ENCODE results near the gene MSMP. TPM values are rescaled to one million over a fixed set of nuclear protein-coding genes. Genes with fewer than 3 reads are reported as not detected.

Gene MSMP
- 142 and 187 TPM in 2 replicates for total RNA-seq

GRCh38 chr9:35754264-35754663 lies at the start of gene MSMP:
Gene MSMP (minus strand): TSS chr9:35754276. CDS start chr9:35754129, 147 bp downstream.
- DNase-seq (ENCODE audit: low read depth in 2 of 2) = peak; percentile 80 to 81

GRCh38 chr9:35801328-35802128 lies 47.5 kb upstream of the MSMP start:
- DNase-seq (ENCODE audit: low read depth in 2 of 2) = no peak

GRCh38 chr9:35800530-35800929 lies 46.5 kb upstream of the MSMP start:
- no peak for DNase-seq (ENCODE audit: low read depth in 2 of 2)

- DNase-seq (ENCODE audit: low read depth in 2 of 2) = peak in 1 of 2 donors; percentile 88
These were observed 44.7 kb upstream of the MSMP start for GRCh38 chr9:35798658-35799374.

GRCh38 chr9:35797311-35798109 lies 43.4 kb upstream of the MSMP start:
- DNase-seq (ENCODE audit: low read depth in 2 of 2) = peak in 1 of 2 donors; percentile 36

GRCh38 chr9:35795695-35796094 lies 41.6 kb upstream of the MSMP start:
- no peak for DNase-seq (ENCODE audit: low read depth in 2 of 2)

GRCh38 chr9:35793461-35793860 lies 39.4 kb upstream of the MSMP start:
- DNase-seq (ENCODE audit: low read depth in 2 of 2) = no peak

- DNase-seq (ENCODE audit: low read depth in 2 of 2) = no peak
These were observed 38.8 kb upstream of the MSMP start for GRCh38 chr9:35792826-35793225.

GRCh38 chr9:35792024-35792813 lies 38.1 kb upstream of the MSMP start:
- DNase-seq (ENCODE audit: low read depth in 2 of 2) = no peak

GRCh38 chr9:35791297-35791921 lies 37.3 kb upstream of the MSMP start, which contains the start of gene NPR2:
Gene NPR2 (plus strand): TSS chr9:35791591. CDS start chr9:35792409, 818 bp downstream.
- DNase-seq (ENCODE audit: low read depth in 2 of 2) = peak in 1 of 2 donors; percentile 29

GRCh38 chr9:35790385-35791296 lies 36.6 kb upstream of the MSMP start:
- peak; percentile 66 to 85 for DNase-seq (ENCODE audit: low read depth in 2 of 2)

GRCh38 chr9:35790025-35790384 lies 35.9 kb upstream of the MSMP start:
- DNase-seq (ENCODE audit: low read depth in 2 of 2) = no peak

- no peak for DNase-seq (ENCODE audit: low read depth in 2 of 2)
These were observed 35.5 kb upstream of the MSMP start for GRCh38 chr9:35789541-35789940.

GRCh38 chr9:35783418-35783817 lies 29.3 kb upstream of the MSMP start:
- no peak for DNase-seq (ENCODE audit: low read depth in 2 of 2)

- no peak for DNase-seq (ENCODE audit: low read depth in 2 of 2)
These were observed 27.0 kb upstream of the MSMP start for GRCh38 chr9:35781066-35781465.

GRCh38 chr9:35778496-35778895 lies 24.4 kb upstream of the MSMP start:
- DNase-seq (ENCODE audit: low read depth in 2 of 2) = no peak

GRCh38 chr9:35776018-35776417 lies 21.9 kb upstream of the MSMP start:
- no peak for DNase-seq (ENCODE audit: low read depth in 2 of 2)

GRCh38 chr9:35774907-35775635 lies 21.0 kb upstream of the MSMP start:
- DNase-seq (ENCODE audit: low read depth in 2 of 2) = peak in 1 of 2 donors; percentile 56

- DNase-seq (ENCODE audit: low read depth in 2 of 2) = no peak
These were observed 17.9 kb upstream of the MSMP start for GRCh38 chr9:35771943-35772342.
